ENCODE measurements around the gene MKRN3.

Gene MKRN3

DNA sequence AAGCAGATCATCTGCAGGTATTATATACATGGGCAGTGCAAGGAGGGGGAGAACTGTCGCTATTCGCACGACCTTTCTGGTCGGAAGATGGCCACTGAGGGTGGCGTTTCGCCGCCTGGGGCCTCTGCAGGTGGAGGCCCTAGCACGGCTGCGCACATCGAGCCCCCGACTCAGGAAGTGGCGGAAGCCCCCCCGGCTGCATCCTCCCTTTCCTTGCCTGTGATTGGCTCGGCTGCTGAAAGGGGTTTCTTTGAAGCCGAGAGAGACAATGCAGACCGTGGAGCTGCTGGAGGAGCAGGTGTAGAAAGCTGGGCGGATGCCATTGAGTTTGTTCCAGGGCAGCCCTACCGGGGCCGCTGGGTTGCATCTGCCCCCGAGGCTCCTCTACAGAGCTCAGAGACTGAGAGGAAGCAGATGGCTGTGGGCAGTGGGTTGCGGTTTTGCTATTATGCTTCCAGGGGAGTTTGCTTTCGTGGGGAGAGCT, 639 bp downstream of the MKRN3 start:
- no peak overlapping the region for H3K27ac ChIP-seq
- ChIA-PET CTCF (no interaction called here), POLR2A (ENCODE audit: low non-redundant PET) (no interaction called here)
- DNase-seq (ENCODE audit: low spot score): no peak
- TF ChIP-seq, protein P1, sequence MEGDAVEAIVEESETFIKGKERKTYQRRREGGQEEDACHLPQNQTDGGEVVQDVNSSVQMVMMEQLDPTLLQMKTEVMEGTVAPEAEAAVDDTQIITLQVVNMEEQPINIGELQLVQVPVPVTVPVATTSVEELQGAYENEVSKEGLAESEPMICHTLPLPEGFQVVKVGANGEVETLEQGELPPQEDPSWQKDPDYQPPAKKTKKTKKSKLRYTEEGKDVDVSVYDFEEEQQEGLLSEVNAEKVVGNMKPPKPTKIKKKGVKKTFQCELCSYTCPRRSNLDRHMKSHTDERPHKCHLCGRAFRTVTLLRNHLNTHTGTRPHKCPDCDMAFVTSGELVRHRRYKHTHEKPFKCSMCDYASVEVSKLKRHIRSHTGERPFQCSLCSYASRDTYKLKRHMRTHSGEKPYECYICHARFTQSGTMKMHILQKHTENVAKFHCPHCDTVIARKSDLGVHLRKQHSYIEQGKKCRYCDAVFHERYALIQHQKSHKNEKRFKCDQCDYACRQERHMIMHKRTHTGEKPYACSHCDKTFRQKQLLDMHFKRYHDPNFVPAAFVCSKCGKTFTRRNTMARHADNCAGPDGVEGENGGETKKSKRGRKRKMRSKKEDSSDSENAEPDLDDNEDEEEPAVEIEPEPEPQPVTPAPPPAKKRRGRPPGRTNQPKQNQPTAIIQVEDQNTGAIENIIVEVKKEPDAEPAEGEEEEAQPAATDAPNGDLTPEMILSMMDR (conservative IDR thresholded peaks at IDR 0.05; ENCODE audit: low read depth): no peak

DNA sequence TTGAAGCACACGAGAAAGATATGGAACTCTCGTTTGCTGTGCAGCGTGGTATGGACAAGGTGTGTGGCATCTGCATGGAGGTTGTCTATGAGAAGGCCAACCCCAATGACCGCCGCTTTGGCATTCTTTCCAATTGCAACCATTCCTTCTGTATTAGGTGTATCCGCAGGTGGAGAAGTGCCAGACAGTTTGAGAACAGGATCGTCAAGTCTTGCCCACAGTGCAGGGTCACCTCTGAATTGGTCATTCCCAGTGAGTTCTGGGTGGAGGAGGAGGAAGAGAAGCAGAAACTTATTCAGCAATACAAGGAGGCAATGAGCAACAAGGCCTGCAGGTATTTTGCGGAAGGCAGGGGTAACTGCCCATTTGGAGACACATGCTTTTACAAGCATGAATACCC, 1.2 kb downstream of the MKRN3 start:
- TF ChIP-seq, protein P1 (conservative IDR thresholded peaks at IDR 0.05; ENCODE audit: low read depth): no peak
- no peak for DNase-seq (ENCODE audit: low spot score)
- no peak overlapping the region for H3K27ac ChIP-seq
- ChIA-PET POLR2A (ENCODE audit: low non-redundant PET) (no interaction called here), CTCF (no interaction called here)

DNA sequence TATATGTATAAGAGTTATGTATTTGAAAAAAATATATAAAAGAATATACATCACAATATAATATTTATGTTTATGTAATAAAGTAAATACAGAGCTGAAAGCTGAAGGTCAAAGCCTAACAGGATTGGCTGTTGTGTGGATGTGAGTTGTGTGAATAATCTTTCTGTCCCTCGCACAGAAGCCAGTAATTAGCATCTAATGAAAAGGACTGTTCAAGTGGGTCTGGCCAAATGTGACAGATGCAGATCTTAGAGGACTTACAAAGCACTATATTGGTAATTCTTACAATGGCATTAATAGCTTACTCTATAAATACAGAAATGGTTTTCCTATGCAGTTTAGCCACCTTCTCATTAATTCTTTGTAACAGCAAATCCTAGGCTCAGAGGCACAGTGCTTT, 2.4 kb downstream of the MKRN3 start:
- no peak for DNase-seq (ENCODE audit: low spot score)
- no peak overlapping the region for H3K27ac ChIP-seq
- CTCF ChIA-PET: no interaction called here
- TF ChIP-seq, protein P1 (conservative IDR thresholded peaks at IDR 0.05; ENCODE audit: low read depth): no peak
- POLR2A ChIA-PET (ENCODE audit: low non-redundant PET): no interaction called here

DNA sequence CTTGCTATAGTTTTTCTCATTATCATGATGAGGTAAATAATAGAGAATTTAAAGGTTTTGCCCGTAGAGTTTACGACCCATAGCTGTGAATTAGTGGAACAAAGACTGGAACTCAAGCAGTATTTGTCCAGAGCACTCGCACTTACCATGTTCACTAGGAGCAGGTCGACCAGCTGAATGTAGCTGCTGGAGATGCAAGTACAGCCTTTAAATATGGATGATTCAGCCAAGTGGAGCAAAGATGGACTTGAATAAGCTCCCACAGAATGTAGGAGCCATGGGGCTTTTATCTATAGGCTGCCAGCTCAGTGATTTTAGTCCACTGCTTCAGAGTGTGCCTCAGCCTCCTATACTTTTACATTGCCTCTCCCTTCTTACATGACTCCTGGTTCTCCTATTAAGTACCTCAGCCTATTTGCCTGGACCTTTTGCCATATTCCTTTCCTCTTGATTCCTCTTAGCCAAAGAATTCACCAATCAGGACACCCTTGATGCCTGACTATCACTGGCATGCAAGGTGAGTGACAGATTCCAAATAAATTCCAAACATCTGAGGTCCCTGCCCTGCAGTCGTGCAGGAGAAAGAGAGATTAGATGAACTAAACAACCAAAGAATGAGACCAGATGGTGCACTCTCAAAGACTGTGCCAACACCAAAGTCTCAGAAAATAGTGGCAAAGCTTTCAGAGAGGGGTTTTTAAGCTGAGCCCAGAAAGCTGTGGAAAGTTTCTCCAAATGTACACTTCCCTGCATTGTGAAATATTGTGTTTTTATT, 3.9 kb downstream of the MKRN3 start:
- CTCF ChIA-PET: no interaction called here
- POLR2A ChIA-PET (ENCODE audit: low non-redundant PET): no interaction called here

DNA sequence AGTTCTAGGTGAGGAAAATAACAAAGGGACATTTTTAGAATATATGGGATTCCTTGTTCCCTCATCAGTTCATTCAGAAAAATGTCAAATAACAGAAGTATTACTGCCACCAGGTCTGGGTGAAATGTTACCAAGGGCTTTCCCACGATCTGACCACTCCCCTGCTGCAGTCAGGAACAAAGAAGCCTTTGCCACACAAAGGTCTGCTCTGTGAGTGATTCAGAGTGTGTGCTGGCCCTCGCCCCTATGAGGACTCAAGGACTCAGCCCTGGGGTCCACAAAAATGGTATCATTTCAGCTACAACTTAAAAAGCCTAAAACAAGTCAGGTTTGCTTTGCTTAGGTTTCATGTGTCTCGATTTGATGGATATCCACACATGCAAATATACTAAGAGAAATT, 5.0 kb downstream of the MKRN3 start:
- DNase-seq (ENCODE audit: low spot score): no peak
- TF ChIP-seq, protein P1 (conservative IDR thresholded peaks at IDR 0.05; ENCODE audit: low read depth): no peak
- ChIA-PET CTCF (no interaction called here), POLR2A (ENCODE audit: low non-redundant PET) (no interaction called here)
- no peak overlapping the region for H3K27ac ChIP-seq

More for the DNA sequence above, 3.9 kb downstream of the MKRN3 start:
- H3K27ac ChIP-seq: no peak overlapping the region
- no peak for DNase-seq (ENCODE audit: low spot score)
- TF ChIP-seq, protein P1 (conservative IDR thresholded peaks at IDR 0.05; ENCODE audit: low read depth): no peak

DNA sequence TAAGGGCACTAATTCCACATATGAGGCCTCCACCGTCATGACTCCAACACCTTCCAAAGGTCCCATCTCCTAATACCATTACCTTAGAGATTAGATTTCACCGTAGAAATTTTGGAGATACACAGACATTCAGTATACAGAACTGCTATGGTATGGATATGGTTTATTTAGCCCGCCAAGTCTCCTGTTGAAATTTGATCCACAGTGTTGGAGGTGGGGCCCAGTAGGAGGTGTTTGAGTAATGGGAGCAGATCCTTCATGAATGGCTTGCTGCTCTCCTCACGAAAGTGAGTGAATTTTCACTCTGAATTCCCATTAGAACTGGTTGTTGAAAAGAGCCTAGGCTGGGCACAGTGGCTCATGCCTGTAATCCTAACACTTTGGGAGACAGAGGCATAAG, 7.4 kb downstream of the MKRN3 start:
- H3K27ac ChIP-seq: no peak overlapping the region
- TF ChIP-seq, protein P1 (conservative IDR thresholded peaks at IDR 0.05; ENCODE audit: low read depth): no peak
- ChIA-PET CTCF (no interaction called here), POLR2A (ENCODE audit: low non-redundant PET) (no interaction called here)
- no peak for DNase-seq (ENCODE audit: low spot score)

Measured in RWPE1 (cell line).